ENCODE data around the gene CYP46A1. TPM values are rescaled to one million over a fixed set of nuclear protein-coding genes. Genes with fewer than 3 reads are reported as not detected.
"Not testable (repeated sequence)": the region's sequence is repeated elsewhere in the genome, so short reads cannot be mapped to it uniquely, and the experiment has no call there.

Gene CYP46A1
- polyA plus RNA-seq, 3 donors: 1.5 to 4.6 (median 2.0) TPM

- DNase-seq (ENCODE audit: extremely low read depth in 1 of 11, low read depth in 9 of 11, low spot score in 4 of 11): no peak
Observed at GRCh38 chr14:99758872-99759545, 74.9 kb downstream of the CYP46A1 start.

GRCh38 chr14:99759546-99759925 lies 75.4 kb downstream of the CYP46A1 start:
- no peak for DNase-seq (ENCODE audit: extremely low read depth in 1 of 11, low read depth in 9 of 11, low spot score in 4 of 11)

- DNase-seq (ENCODE audit: extremely low read depth in 1 of 11, low read depth in 9 of 11, low spot score in 4 of 11): no peak
Observed at GRCh38 chr14:99760817-99761216, 76.7 kb downstream of the CYP46A1 start.

- DNase-seq (ENCODE audit: extremely low read depth in 1 of 11, low read depth in 9 of 11, low spot score in 4 of 11): not testable (repeated sequence)
Observed at GRCh38 chr14:99762911-99763310, 78.8 kb downstream of the CYP46A1 start.

GRCh38 chr14:99763527-99764221 lies 79.6 kb downstream of the CYP46A1 start:
- no peak for DNase-seq (ENCODE audit: extremely low read depth in 1 of 11, low read depth in 9 of 11, low spot score in 4 of 11)

GRCh38 chr14:99764222-99764706 lies 80.2 kb downstream of the CYP46A1 start:
- DNase-seq (ENCODE audit: extremely low read depth in 1 of 11, low read depth in 9 of 11, low spot score in 4 of 11): no peak

GRCh38 chr14:99768381-99768780 lies 84.3 kb downstream of the CYP46A1 start:
- no peak for DNase-seq (ENCODE audit: extremely low read depth in 1 of 11, low read depth in 9 of 11, low spot score in 4 of 11)

GRCh38 chr14:99769123-99769522 lies 85.0 kb downstream of the CYP46A1 start:
- no peak for DNase-seq (ENCODE audit: extremely low read depth in 1 of 11, low read depth in 9 of 11, low spot score in 4 of 11)

- DNase-seq (ENCODE audit: extremely low read depth in 1 of 11, low read depth in 9 of 11, low spot score in 4 of 11): no peak
Observed at GRCh38 chr14:99769799-99770198, 85.7 kb downstream of the CYP46A1 start.

GRCh38 chr14:99772371-99773283 lies 88.5 kb downstream of the CYP46A1 start:
- DNase-seq (ENCODE audit: extremely low read depth in 1 of 11, low read depth in 9 of 11, low spot score in 4 of 11): no peak

- DNase-seq (ENCODE audit: extremely low read depth in 1 of 11, low read depth in 9 of 11, low spot score in 4 of 11): no peak
Observed at GRCh38 chr14:99773521-99774497, 89.7 kb downstream of the CYP46A1 start.

- no peak for DNase-seq (ENCODE audit: extremely low read depth in 1 of 11, low read depth in 9 of 11, low spot score in 4 of 11)
Observed at GRCh38 chr14:99774556-99775307, 90.6 kb downstream of the CYP46A1 start.

- no peak for DNase-seq (ENCODE audit: extremely low read depth in 1 of 11, low read depth in 9 of 11, low spot score in 4 of 11)
Observed at GRCh38 chr14:99775351-99775750, 91.3 kb downstream of the CYP46A1 start.

Other genes with a start within 250 kb of the CYP46A1 start
- gene SETD3, start 203.4 kb upstream of the CYP46A1 start, polyA plus RNA-seq (ENCODE audit: insufficient read length in 3 of 3): 10 to 100 TPM; 58.9 to 70.5 (median 65.5) TPM
- gene CCNK, start 202.9 kb upstream of the CYP46A1 start, polyA plus RNA-seq (ENCODE audit: insufficient read length in 3 of 3): 10 to 100 TPM; 47.1 to 50.8 (median 47.6) TPM
- 10 to 100 TPM; 22.9 to 32.9 (median 28.3) TPM for gene CCDC85C, start 80.1 kb upstream of the CYP46A1 start, polyA plus RNA-seq (ENCODE audit: insufficient read length in 3 of 3)
- 1 to 10 TPM; 1.5 to 2.4 (median 1.6) TPM for gene HHIPL1, start 39.2 kb upstream of the CYP46A1 start, polyA plus RNA-seq (ENCODE audit: insufficient read length in 3 of 3)
- gene EML1, start 109.1 kb downstream of the CYP46A1 start, polyA plus RNA-seq (ENCODE audit: insufficient read length in 3 of 3): 10 to 100 TPM; 34.2 to 37.2 (median 34.6) TPM

Data from renal cortex interstitium (tissue), 11 donors.